Measurements from ENCODE around the gene GRIN1. TPM values are rescaled to one million over a fixed set of nuclear protein-coding genes. Genes with fewer than 3 reads are reported as not detected.

GRIN1 gene
- total and polyA plus RNA-seq, 10 of the 15 experiments (the other 5 are each of a cell fraction or from before 2014, with no cell fraction given), result 0.05 to 0.10 (median 0.06) TPM; not detected in 6

- Histone ChIP-seq H3K79me2 (ENCODE audit: control insufficient read depth, insufficient read depth, low read length) (peaks cover 33% of the 10 kb centered on the region), H3K4me2 (ENCODE audit: control insufficient read depth, insufficient read depth) (no peak overlapping the region), H3K36me3 (ENCODE audit: control insufficient read depth in 2 of 2, insufficient read depth in 2 of 2, low read length in 1 of 2) (peaks cover 0 to 7% of the 10 kb centered on the region in 2 experiments; a peak in 3 of 4 replicates), H2AFZ (ENCODE audit: control insufficient read depth, low read depth, low read length) (no peak overlapping the region), H3K4me1 (ENCODE audit: control insufficient read depth, insufficient read depth, low read length) (peaks cover 22% of the 10 kb centered on the region), H4K20me1 (ENCODE audit: control insufficient read depth, insufficient read depth) (peaks cover 7% of the 10 kb centered on the region; the same call in 1 of the 2 replicates), H3K27ac (ENCODE audit: control insufficient read depth, insufficient read depth) (no peak overlapping the region), H3K9ac (ENCODE audit: control insufficient read depth, insufficient read depth, low read length) (no peak overlapping the region), H3K4me3 (no peak overlapping the region), H3K9me3 (replicated peaks; ENCODE audit: control insufficient read depth, insufficient read depth, low read length) (no peaks in the 10 kb centered on the region), H3K27me3 (replicated peaks in 1 of 2; ENCODE audit: control insufficient read depth in 2 of 2, insufficient read depth in 2 of 2, low read length in 1 of 2) (no peaks in the 10 kb centered on the region)
- no TSS peak for BruUV-seq (replicated peaks)
- SMC1A ChIA-PET (ENCODE audit: uncharacterized antibody, unreplicated experiment), result no interaction called here
- FAIRE-seq (no peak), DNase-seq (ENCODE audit: low read depth, low spot score) (no peak), ATAC-seq (no peak)
- TF ChIP-seq POLR2A (IDR thresholded peaks at IDR 0.05; ENCODE audit: low read depth, low read length) (peak; percentile 38; the same call in 1 of the 2 replicates), WRNIP1 (IDR thresholded peaks at IDR 0.05; ENCODE audit: borderline replicate concordance, low read depth, low read length) (no peak)
- intact Hi-C loops (cut with micrococcal nuclease; ENCODE audit: unreplicated experiment), result no loop called here
- RAD21 ChIA-PET (ENCODE audit: unreplicated experiment), result no interaction called here
- CTCF ChIA-PET, result interaction anchor here (0.9 kb wide), 1 partner anchor 68 kb away, joined by 5 read pairs; no protein-coding TSS in a partner anchor
- WGBS (ENCODE audit: insufficient coverage, insufficient replicate concordance, low lambda C conversion rate, missing lambda C conversion rate), result 67% methylated on average over 3 of the region's 3 CpGs
- in situ Hi-C loops (cut with MboI), result no loop called here
- POLR2A ChIA-PET, result interaction anchor here (0.6 kb wide), 1 partner anchor 70 kb away, joined by 3 read pairs; no protein-coding TSS in a partner anchor
Measured at GRCh38 chr9:137191245-137191644, 52.3 kb downstream of the GRIN1 start.

GRCh38 chr9:137191691-137192447 is 52.9 kb downstream of the GRIN1 start:
- DNase-seq (ENCODE audit: low read depth, low spot score) (no peak), ATAC-seq (no peak), FAIRE-seq (no peak)
- ChIA-PET RAD21 (ENCODE audit: unreplicated experiment) (no interaction called here), POLR2A (interaction anchor here (0.6 to 2.8 kb wide), 4 partner anchors 32 to 70 kb away, joined by 3 to 10 read pairs (median 4); partner anchors contain the start of gene CYSRT1), SMC1A (ENCODE audit: uncharacterized antibody, unreplicated experiment) (no interaction called here), CTCF (no interaction called here)
- no peak overlapping the region for H3K27ac ChIP-seq (ENCODE audit: control insufficient read depth, insufficient read depth)
- no peak overlapping the region for H3K9ac ChIP-seq (ENCODE audit: control insufficient read depth, insufficient read depth, low read length)
- in situ Hi-C loops (cut with MboI), result no loop called here
- H2AFZ ChIP-seq (ENCODE audit: control insufficient read depth, low read depth, low read length), result no peak overlapping the region
- peaks cover 29% of the 10 kb centered on the region for H3K79me2 ChIP-seq (ENCODE audit: control insufficient read depth, insufficient read depth, low read length)
- intact Hi-C loops (cut with micrococcal nuclease; ENCODE audit: unreplicated experiment), result no loop called here
- peaks cover 16% of the 10 kb centered on the region for H3K4me1 ChIP-seq (ENCODE audit: control insufficient read depth, insufficient read depth, low read length)
- H4K20me1 ChIP-seq (ENCODE audit: control insufficient read depth, insufficient read depth), result peaks cover 7% of the 10 kb centered on the region; the same call in 1 of the 2 replicates
- WGBS (ENCODE audit: insufficient coverage, insufficient replicate concordance, low lambda C conversion rate, missing lambda C conversion rate), result 82% methylated on average over 22 of the region's 22 CpGs
- H3K27me3 ChIP-seq (replicated peaks in 1 of 2; ENCODE audit: control insufficient read depth in 2 of 2, insufficient read depth in 2 of 2, low read length in 1 of 2), result no peaks in the 10 kb centered on the region
- H3K36me3 ChIP-seq (ENCODE audit: control insufficient read depth in 2 of 2, insufficient read depth in 2 of 2, low read length in 1 of 2), result peaks cover 0 to 7% of the 10 kb centered on the region in 2 experiments; a peak in 3 of 4 replicates
- no TSS peak for BruUV-seq (replicated peaks)
- no peak overlapping the region for H3K4me2 ChIP-seq (ENCODE audit: control insufficient read depth, insufficient read depth)
- no peaks in the 10 kb centered on the region for H3K9me3 ChIP-seq (replicated peaks; ENCODE audit: control insufficient read depth, insufficient read depth, low read length)
- no peak overlapping the region for H3K4me3 ChIP-seq
- no peak for TF ChIP-seq CHD2 (IDR thresholded peaks at IDR 0.05; ENCODE audit: borderline replicate concordance, low read depth, low read length)
- TF ChIP-seq IRF4 (IDR thresholded peaks at IDR 0.05; ENCODE audit: low read depth, low read length), result no peak
- TF ChIP-seq SKIL (IDR thresholded peaks at IDR 0.05; ENCODE audit: low read depth, poor library complexity, severe bottlenecking), result no peak
- TF ChIP-seq POLR2AphosphoS2 (IDR thresholded peaks at IDR 0.05; ENCODE audit: low read depth, low read length), result no peak
- no peak for TF ChIP-seq YBX1 (IDR thresholded peaks at IDR 0.05)
- TF ChIP-seq BHLHE40 (IDR thresholded peaks at IDR 0.05; ENCODE audit: borderline replicate concordance in 1 of 2, low read depth in 2 of 2, low read length in 1 of 2), result no peak
- TF ChIP-seq CBX5 (IDR thresholded peaks at IDR 0.05; ENCODE audit: low read depth), result no peak
- no peak for TF ChIP-seq STAT1 (conservative IDR thresholded peaks at IDR 0.05)
- TF ChIP-seq, protein P1, sequence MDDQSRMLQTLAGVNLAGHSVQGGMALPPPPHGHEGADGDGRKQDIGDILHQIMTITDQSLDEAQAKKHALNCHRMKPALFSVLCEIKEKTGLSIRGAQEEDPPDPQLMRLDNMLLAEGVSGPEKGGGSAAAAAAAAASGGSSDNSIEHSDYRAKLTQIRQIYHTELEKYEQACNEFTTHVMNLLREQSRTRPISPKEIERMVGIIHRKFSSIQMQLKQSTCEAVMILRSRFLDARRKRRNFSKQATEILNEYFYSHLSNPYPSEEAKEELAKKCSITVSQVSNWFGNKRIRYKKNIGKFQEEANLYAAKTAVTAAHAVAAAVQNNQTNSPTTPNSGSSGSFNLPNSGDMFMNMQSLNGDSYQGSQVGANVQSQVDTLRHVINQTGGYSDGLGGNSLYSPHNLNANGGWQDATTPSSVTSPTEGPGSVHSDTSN (IDR thresholded peaks at IDR 0.05; ENCODE audit: insufficient replicate concordance, low read depth, low read length), result no peak
- no peak for TF ChIP-seq PML (IDR thresholded peaks at IDR 0.05; ENCODE audit: low read length)
- TF ChIP-seq GATAD2B (conservative IDR thresholded peaks at IDR 0.05; ENCODE audit: low read depth), result no peak
- TF ChIP-seq STAT3 (IDR thresholded peaks at IDR 0.05; ENCODE audit: low read depth, low read length), result no peak
